CD4-positive, alpha-beta T cell (primary cell): ENCODE data around the gene IKBKE. TPM values are rescaled to one million over a fixed set of nuclear protein-coding genes. Genes with fewer than 3 reads are reported as not detected.

Experiments
- ATAC-seq: fragments of 200-7000 bp; cut with Tn5 transposase; one replicate; pipeline ENCODE4 v1.10.0; 2022; ENCODE audit warnings: mild to moderate bottlenecking; ENCODE audit not compliant: poor library complexity
- CTCF ChIA-PET: fragments of 350-600 bp; sonication (Branson Sonifier 250); formaldehyde crosslinking; loops from one replicate; lab custom pipeline; 2021; ENCODE audit warnings: antibody characterized with exemption, inconsistent platforms; lab: Charles Lee
- POLR2A ChIA-PET: fragments of 350-600 bp; sonication (Branson Sonifier 250); formaldehyde crosslinking; loops from one replicate; lab custom pipeline; 2021; ENCODE audit warnings: antibody characterized with exemption, inconsistent platforms; lab: Charles Lee
- DNase-seq, 14 experiments: peaks; one replicate each; pipeline ENCODE4 v3.0.0-alpha.2; 2013 to 2020; ENCODE audit warnings: mixed read lengths in 2 of 14
- H3K27ac ChIP-seq, 2 donors: one replicate each; pipeline versions ENCODE4 v1.5.1 to v1.7.0; 2013; ENCODE audit warnings: low read length in 2 of 2, low read depth in 1 of 2, mild to moderate bottlenecking in 1 of 2
- H3K27me3 ChIP-seq, 2 experiments: 1 replicate in 1 of 2; 2 replicates in 1 of 2; pipeline versions ENCODE4 v1.6.1 to v1.7.0; 2013; ENCODE audit warnings: low read length in 2 of 2, control low read depth in 1 of 2, mild to moderate bottlenecking in 1 of 2, moderate library complexity in 1 of 2; ENCODE audit not compliant: insufficient read depth in 2 of 2, control insufficient read depth in 1 of 2
- H3K36me3 ChIP-seq: one replicate; pipeline ENCODE4 v1.6.1; 2013; ENCODE audit warnings: low read length, control low read depth; ENCODE audit not compliant: insufficient read depth
- H3K4me1 ChIP-seq: one replicate; pipeline ENCODE4 v1.6.1; 2013; ENCODE audit warnings: low read length, control low read depth; ENCODE audit not compliant: insufficient read depth
- H3K4me3 ChIP-seq: one replicate; pipeline ENCODE4 v1.5.1; 2013; ENCODE audit warnings: mild to moderate bottlenecking, low read length, moderate library complexity
- H3K9me3 ChIP-seq, 2 experiments: 1 replicate in 1 of 2; 2 replicates in 1 of 2; pipeline versions ENCODE4 v1.6.1 to v1.7.0; 2013; ENCODE audit warnings: low read length in 2 of 2, mild to moderate bottlenecking in 2 of 2, control low read depth in 1 of 2, moderate library complexity in 1 of 2; ENCODE audit not compliant: control insufficient read depth in 1 of 2, insufficient read depth in 1 of 2
- H3K27ac Mint-ChIP-seq: one replicate; pipeline ENCODE4 v1.8.0; 2020; ENCODE audit warnings: mixed read lengths
- H3K27me3 Mint-ChIP-seq: one replicate; pipeline ENCODE4 v1.8.0; 2021; ENCODE audit warnings: mixed read lengths
- H3K36me3 Mint-ChIP-seq: one replicate; pipeline ENCODE4 v1.8.0; 2021; ENCODE audit warnings: low read depth, mixed read lengths
- H3K4me1 Mint-ChIP-seq: one replicate; pipeline ENCODE4 v1.8.0; 2021; ENCODE audit warnings: low read depth, mixed read lengths
- H3K4me3 Mint-ChIP-seq: one replicate; pipeline ENCODE4 v1.8.0; 2020; ENCODE audit warnings: mild to moderate bottlenecking, mixed read lengths
- H3K9me3 Mint-ChIP-seq: one replicate; pipeline ENCODE4 v1.8.0; 2020; ENCODE audit warnings: mixed read lengths
- intact Hi-C, 2 experiments: fragments of 100-400 bp; cut with DNase I in 1 of 2; cut with micrococcal nuclease in 1 of 2; formaldehyde crosslinking; loops; one replicate each; pipeline versions ENCODE4 v1.15.1 to v1.9.0; 2023 to 2025; cut with DNase I, micrococcal nuclease
- total RNA-seq, 174 experiments: library from RNA in 2 of 174; stranded (reverse) in 2 of 174; gene quantifications; one replicate each; pipeline ENCODE4 v1.2.3 and lab custom pipeline; 2021 to 2026
- TF ChIP-seq, protein P1 (sequence below): fragments of 200-600 bp; IDR thresholded peaks from one replicate; pipeline ENCODE4 v1.8.0; 2022; ENCODE audit warnings: antibody characterized with exemption, mild to moderate bottlenecking

Gene IKBKE
- total RNA-seq, 2 experiments from 2014 or later, result 27.9 to 29.8 TPM

DNA sequence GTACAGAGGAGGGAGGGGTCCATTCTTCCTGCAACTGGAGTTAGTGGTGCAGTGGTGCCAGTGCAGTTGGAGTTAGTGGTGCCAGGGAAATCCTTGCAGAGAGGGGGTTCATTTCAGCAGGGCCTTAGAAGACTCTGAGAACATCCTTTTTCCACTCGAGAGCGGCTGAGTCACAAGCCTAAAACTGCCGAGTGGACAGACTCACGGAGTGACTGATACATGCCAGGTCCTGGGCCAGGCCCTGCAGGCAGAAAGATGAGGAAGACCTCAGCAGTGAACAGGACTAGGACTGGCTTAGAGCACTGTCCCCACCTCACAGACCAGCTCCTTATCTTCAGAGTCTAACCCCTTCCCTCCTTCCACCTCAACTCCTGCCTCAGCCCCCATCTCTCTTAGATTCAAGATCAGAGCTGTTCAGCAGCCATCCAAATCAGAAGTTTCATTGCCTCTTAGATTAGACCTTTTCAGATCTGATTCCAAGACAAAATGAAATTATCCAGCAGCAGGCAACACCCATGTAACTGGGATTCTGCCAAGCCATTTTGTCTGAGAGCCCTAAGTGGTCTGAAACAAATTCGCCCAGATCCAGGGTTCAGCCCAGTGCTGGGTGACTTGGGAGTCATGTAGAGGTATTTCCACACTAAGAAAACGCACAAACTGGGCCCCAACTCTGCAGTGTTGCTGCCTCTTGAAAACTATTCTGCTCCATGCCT lies 12.7 kb upstream of the IKBKE start:
- Histone ChIP-seq H3K27ac (no peak overlapping the region), H3K36me3 (peaks cover 16% of the 10 kb centered on the region), H3K4me3 (no peak overlapping the region), H3K27me3 (no peaks in the 10 kb centered on the region), H3K4me1 (peaks cover 13% of the 10 kb centered on the region), H3K9me3 (no peaks in the 10 kb centered on the region)
- H3K9me3 Mint-ChIP-seq, result no peaks in the 10 kb centered on the region
- H3K27ac Mint-ChIP-seq, result no peak overlapping the region
- TF ChIP-seq, protein P1, sequence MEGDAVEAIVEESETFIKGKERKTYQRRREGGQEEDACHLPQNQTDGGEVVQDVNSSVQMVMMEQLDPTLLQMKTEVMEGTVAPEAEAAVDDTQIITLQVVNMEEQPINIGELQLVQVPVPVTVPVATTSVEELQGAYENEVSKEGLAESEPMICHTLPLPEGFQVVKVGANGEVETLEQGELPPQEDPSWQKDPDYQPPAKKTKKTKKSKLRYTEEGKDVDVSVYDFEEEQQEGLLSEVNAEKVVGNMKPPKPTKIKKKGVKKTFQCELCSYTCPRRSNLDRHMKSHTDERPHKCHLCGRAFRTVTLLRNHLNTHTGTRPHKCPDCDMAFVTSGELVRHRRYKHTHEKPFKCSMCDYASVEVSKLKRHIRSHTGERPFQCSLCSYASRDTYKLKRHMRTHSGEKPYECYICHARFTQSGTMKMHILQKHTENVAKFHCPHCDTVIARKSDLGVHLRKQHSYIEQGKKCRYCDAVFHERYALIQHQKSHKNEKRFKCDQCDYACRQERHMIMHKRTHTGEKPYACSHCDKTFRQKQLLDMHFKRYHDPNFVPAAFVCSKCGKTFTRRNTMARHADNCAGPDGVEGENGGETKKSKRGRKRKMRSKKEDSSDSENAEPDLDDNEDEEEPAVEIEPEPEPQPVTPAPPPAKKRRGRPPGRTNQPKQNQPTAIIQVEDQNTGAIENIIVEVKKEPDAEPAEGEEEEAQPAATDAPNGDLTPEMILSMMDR, result no peak
- peak in 2 of 14 experiments; percentile 23 to 54 for DNase-seq
- intact Hi-C loops, result loop anchor here in 1 of 2 experiments (10.0 kb wide), 1 partner anchor 313 kb away; no protein-coding TSS in a partner anchor
- H3K27me3 Mint-ChIP-seq, result no peaks in the 10 kb centered on the region
- peaks cover 3% of the 10 kb centered on the region for H3K36me3 Mint-ChIP-seq
- CTCF ChIA-PET, result no interaction called here
- peaks cover 6% of the 10 kb centered on the region for H3K4me1 Mint-ChIP-seq
- H3K4me3 Mint-ChIP-seq, result no peak overlapping the region
- POLR2A ChIA-PET, result interaction anchor here (1.1 kb wide), 1 partner anchor 26 kb away, joined by 3 read pairs; no protein-coding TSS in a partner anchor
- ATAC-seq, result no peak

DNA sequence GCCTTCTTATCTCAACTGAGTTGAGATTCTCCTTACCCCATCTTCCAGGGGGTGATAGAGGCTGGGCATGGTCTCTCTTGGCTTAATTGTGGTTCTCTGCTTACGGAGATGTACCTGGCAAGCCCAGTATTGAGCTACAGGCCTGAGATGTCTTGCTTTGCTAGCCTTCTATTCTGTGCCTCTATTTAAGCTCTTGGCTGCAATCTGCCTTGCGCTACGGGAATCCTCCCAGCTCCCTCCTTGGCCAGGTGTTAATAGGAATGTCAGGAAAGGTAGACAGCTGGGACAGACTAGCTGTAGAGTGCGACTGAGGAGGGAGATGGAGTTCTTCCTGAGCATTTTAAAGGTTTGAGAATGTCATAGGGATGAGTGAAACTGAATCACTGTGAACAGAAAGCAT lies 10.6 kb upstream of the IKBKE start:
- no peak for ATAC-seq

DNA sequence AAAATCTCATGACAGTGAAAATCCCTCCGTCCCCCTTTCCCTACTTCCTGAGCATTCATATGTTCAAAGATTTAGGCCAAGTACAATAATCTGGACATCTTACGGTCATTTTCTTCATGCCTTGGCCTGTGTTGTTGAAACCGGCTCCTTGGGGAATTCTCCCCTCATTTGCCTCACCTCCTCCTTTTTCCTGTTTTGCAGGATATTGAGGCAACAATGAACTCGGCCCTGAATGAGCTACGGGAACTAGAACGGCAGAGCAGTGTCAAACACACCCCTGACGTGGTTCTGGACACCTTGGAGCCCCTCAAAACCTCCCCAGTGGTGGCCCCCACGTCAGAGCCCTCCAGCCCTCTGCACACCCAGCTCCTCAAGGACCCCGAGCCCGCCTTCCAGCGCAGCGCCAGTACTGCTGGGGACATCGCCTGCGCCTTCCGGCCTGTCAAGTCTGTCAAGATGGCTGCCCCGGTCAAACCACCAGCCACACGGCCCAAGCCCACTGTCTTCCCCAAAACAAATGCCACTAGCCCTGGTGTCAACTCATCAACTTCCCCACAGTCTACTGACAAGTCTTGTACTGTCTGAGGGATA lies 9.3 kb upstream of the IKBKE start:
- ChIA-PET CTCF (interaction anchor here (0.6 to 2.5 kb wide), 3 partner anchors 10 to 420 kb away, joined by 4 to 22 read pairs (median 21); partner anchors contain the start of gene IKBKE), POLR2A (interaction anchor here (0.6 to 1.3 kb wide), 2 partner anchors 19 to 43 kb away, joined by 3 read pairs; no protein-coding TSS in a partner anchor)
- no peak for ATAC-seq

More for the DNA sequence above, 10.6 kb upstream of the IKBKE start:
- Mint-ChIP-seq H3K27ac (no peak overlapping the region), H3K4me1 (peaks cover 6% of the 10 kb centered on the region), H3K9me3 (no peaks in the 10 kb centered on the region), H3K36me3 (peaks cover 3% of the 10 kb centered on the region), H3K27me3 (no peaks in the 10 kb centered on the region), H3K4me3 (no peak overlapping the region)
- peaks cover 11% of the 10 kb centered on the region for H3K36me3 ChIP-seq
- H3K9me3 ChIP-seq, result no peaks in the 10 kb centered on the region
- TF ChIP-seq, protein P1, result no peak
- ChIA-PET POLR2A (no interaction called here), CTCF (no interaction called here)
- H3K4me3 ChIP-seq, result no peak overlapping the region
- intact Hi-C loops, result loop anchor here in 1 of 2 experiments (2.0 to 10.0 kb wide), 2 partner anchors 123 to 315 kb away; no protein-coding TSS in a partner anchor
- H3K27me3 ChIP-seq, result no peaks in the 10 kb centered on the region
- H3K4me1 ChIP-seq, result peaks cover 16% of the 10 kb centered on the region
- H3K27ac ChIP-seq, result no peak overlapping the region
- no peak for DNase-seq

More for the DNA sequence above, 9.3 kb upstream of the IKBKE start:
- no peak for DNase-seq
- Histone ChIP-seq H3K27ac (no peak overlapping the region), H3K27me3 (no peaks in the 10 kb centered on the region), H3K36me3 (no peaks in the 10 kb centered on the region), H3K4me3 (no peak overlapping the region), H3K4me1 (peaks cover 20% of the 10 kb centered on the region), H3K9me3 (no peaks in the 10 kb centered on the region)
- H3K27ac Mint-ChIP-seq, result no peak overlapping the region
- H3K9me3 Mint-ChIP-seq, result no peaks in the 10 kb centered on the region
- TF ChIP-seq, protein P1, result no peak
- no peak overlapping the region for H3K4me3 Mint-ChIP-seq
- H3K27me3 Mint-ChIP-seq, result no peaks in the 10 kb centered on the region
- intact Hi-C loops, result loop anchor here in 1 of 2 experiments (2.0 kb wide), 1 partner anchor 122 kb away; no protein-coding TSS in a partner anchor
- peaks cover 8% of the 10 kb centered on the region for H3K4me1 Mint-ChIP-seq
- H3K36me3 Mint-ChIP-seq, result no peaks in the 10 kb centered on the region
